ENCODE results near the gene DDX43.
"Not testable (repeated sequence)": the region's sequence is repeated elsewhere in the genome, so short reads cannot be mapped to it uniquely, and the experiment has no call there.

Gene DDX43

GRCh38 chr6:73377225-73377624, 17.4 kb upstream of the DDX43 start:
- Histone ChIP-seq H3K27ac (ENCODE audit: low read depth, low read length, poor library complexity, severe bottlenecking) (no peak overlapping the region), H3K9me2 (ENCODE audit: low read depth, low read length) (no peaks in the 10 kb centered on the region), H3K4me1 (ENCODE audit: insufficient read depth, low read length, severe bottlenecking) (no peaks in the 10 kb centered on the region), H3K27me3 (ENCODE audit: insufficient read depth, low read length) (no peaks in the 10 kb centered on the region), H3K9me3 (ENCODE audit: low read length) (no peaks in the 10 kb centered on the region; the same call in 1 of the 2 replicates), H3K9ac (ENCODE audit: low read length) (no peak overlapping the region), H4K20me1 (ENCODE audit: insufficient read depth, low read length) (no peaks in the 10 kb centered on the region), H2AFZ (ENCODE audit: low read length) (no peak overlapping the region), H3K36me3 (ENCODE audit: insufficient read depth, low read length) (no peaks in the 10 kb centered on the region), H3K79me2 (ENCODE audit: insufficient read depth, low read length) (no peaks in the 10 kb centered on the region), H3K4me3 (ENCODE audit: low read depth, low read length, poor library complexity, severe bottlenecking) (no peak overlapping the region), H3F3A (ENCODE audit: insufficient read depth, low read length) (no peaks in the 10 kb centered on the region), H3K4me2 (ENCODE audit: low read length) (no peak overlapping the region)
- TF ChIP-seq CTCF (IDR thresholded peaks at IDR 0.05; ENCODE audit: low read length) = no peak
- no peak for TF ChIP-seq EZH2 (IDR thresholded peaks at IDR 0.05; ENCODE audit: borderline replicate concordance, low read length)

- H3F3A ChIP-seq (ENCODE audit: insufficient read depth, low read length); H3K4me3 ChIP-seq (ENCODE audit: low read depth, low read length, poor library complexity, severe bottlenecking); H3K27me3 ChIP-seq (ENCODE audit: insufficient read depth, low read length); H2AFZ ChIP-seq (ENCODE audit: low read length); H3K36me3 ChIP-seq (ENCODE audit: insufficient read depth, low read length); H3K27ac ChIP-seq (ENCODE audit: low read depth, low read length, poor library complexity, severe bottlenecking); H3K4me1 ChIP-seq (ENCODE audit: insufficient read depth, low read length, severe bottlenecking); H4K20me1 ChIP-seq (ENCODE audit: insufficient read depth, low read length); H3K9ac ChIP-seq (ENCODE audit: low read length); H3K4me2 ChIP-seq (ENCODE audit: low read length); H3K9me3 ChIP-seq (ENCODE audit: low read length); H3K79me2 ChIP-seq (ENCODE audit: insufficient read depth, low read length); H3K9me2 ChIP-seq (ENCODE audit: low read depth, low read length): not testable (repeated sequence)
These were observed 13.1 kb upstream of the DDX43 start for GRCh38 chr6:73381531-73381930.

- Histone ChIP-seq H2AFZ (ENCODE audit: low read length) (no peak overlapping the region), H3K4me3 (ENCODE audit: low read depth, low read length, poor library complexity, severe bottlenecking) (no peak overlapping the region), H3F3A (ENCODE audit: insufficient read depth, low read length) (no peaks in the 10 kb centered on the region), H3K9me3 (ENCODE audit: low read length) (no peaks in the 10 kb centered on the region), H3K27ac (ENCODE audit: low read depth, low read length, poor library complexity, severe bottlenecking) (no peak overlapping the region), H3K79me2 (ENCODE audit: insufficient read depth, low read length) (no peaks in the 10 kb centered on the region), H3K36me3 (ENCODE audit: insufficient read depth, low read length) (no peaks in the 10 kb centered on the region), H3K9ac (ENCODE audit: low read length) (no peak overlapping the region), H3K4me2 (ENCODE audit: low read length) (no peak overlapping the region), H3K4me1 (ENCODE audit: insufficient read depth, low read length, severe bottlenecking) (no peaks in the 10 kb centered on the region), H3K27me3 (ENCODE audit: insufficient read depth, low read length) (no peaks in the 10 kb centered on the region), H3K9me2 (ENCODE audit: low read depth, low read length) (no peaks in the 10 kb centered on the region), H4K20me1 (ENCODE audit: insufficient read depth, low read length) (no peaks in the 10 kb centered on the region)
- no peak for TF ChIP-seq CTCF (IDR thresholded peaks at IDR 0.05; ENCODE audit: low read length)
- TF ChIP-seq EZH2 (IDR thresholded peaks at IDR 0.05; ENCODE audit: borderline replicate concordance, low read length) = no peak
These were observed 12.0 kb upstream of the DDX43 start for GRCh38 chr6:73382462-73383113.

- Histone ChIP-seq H2AFZ (ENCODE audit: low read length) (no peak overlapping the region), H3K79me2 (ENCODE audit: insufficient read depth, low read length) (no peaks in the 10 kb centered on the region), H3K4me2 (ENCODE audit: low read length) (peak overlapping the region; percentile 81), H3K4me3 (ENCODE audit: low read depth, low read length, poor library complexity, severe bottlenecking) (peak overlapping the region; percentile 59), H3K9ac (ENCODE audit: low read length) (no peak overlapping the region), H3K9me2 (ENCODE audit: low read depth, low read length) (no peaks in the 10 kb centered on the region), H3F3A (ENCODE audit: insufficient read depth, low read length) (no peaks in the 10 kb centered on the region), H3K4me1 (ENCODE audit: insufficient read depth, low read length, severe bottlenecking) (peaks cover 11% of the 10 kb centered on the region), H4K20me1 (ENCODE audit: insufficient read depth, low read length) (no peaks in the 10 kb centered on the region), H3K36me3 (ENCODE audit: insufficient read depth, low read length) (no peaks in the 10 kb centered on the region), H3K27ac (ENCODE audit: low read depth, low read length, poor library complexity, severe bottlenecking) (no peak overlapping the region), H3K27me3 (ENCODE audit: insufficient read depth, low read length) (no peaks in the 10 kb centered on the region), H3K9me3 (ENCODE audit: low read length) (no peaks in the 10 kb centered on the region)
- TF ChIP-seq EZH2 (IDR thresholded peaks at IDR 0.05; ENCODE audit: borderline replicate concordance, low read length) (no peak), CTCF (IDR thresholded peaks at IDR 0.05; ENCODE audit: low read length) (no peak)
These were observed 6.2 kb upstream of the DDX43 start for GRCh38 chr6:73388433-73388799.

Data from OCI-LY1 (cell line).